GM12874 (cell line): Measurements from ENCODE around the gene MRPL40.

Experiments
- CTCF ChIP-seq: IDR thresholded peaks from 2 replicates; pipeline ENCODE4 v1.5.1; 2011; ENCODE audit warnings: low read depth, mild to moderate bottlenecking, control low read depth, low read length, moderate library complexity; ENCODE audit not compliant: insufficient read depth

Gene MRPL40

DNA sequence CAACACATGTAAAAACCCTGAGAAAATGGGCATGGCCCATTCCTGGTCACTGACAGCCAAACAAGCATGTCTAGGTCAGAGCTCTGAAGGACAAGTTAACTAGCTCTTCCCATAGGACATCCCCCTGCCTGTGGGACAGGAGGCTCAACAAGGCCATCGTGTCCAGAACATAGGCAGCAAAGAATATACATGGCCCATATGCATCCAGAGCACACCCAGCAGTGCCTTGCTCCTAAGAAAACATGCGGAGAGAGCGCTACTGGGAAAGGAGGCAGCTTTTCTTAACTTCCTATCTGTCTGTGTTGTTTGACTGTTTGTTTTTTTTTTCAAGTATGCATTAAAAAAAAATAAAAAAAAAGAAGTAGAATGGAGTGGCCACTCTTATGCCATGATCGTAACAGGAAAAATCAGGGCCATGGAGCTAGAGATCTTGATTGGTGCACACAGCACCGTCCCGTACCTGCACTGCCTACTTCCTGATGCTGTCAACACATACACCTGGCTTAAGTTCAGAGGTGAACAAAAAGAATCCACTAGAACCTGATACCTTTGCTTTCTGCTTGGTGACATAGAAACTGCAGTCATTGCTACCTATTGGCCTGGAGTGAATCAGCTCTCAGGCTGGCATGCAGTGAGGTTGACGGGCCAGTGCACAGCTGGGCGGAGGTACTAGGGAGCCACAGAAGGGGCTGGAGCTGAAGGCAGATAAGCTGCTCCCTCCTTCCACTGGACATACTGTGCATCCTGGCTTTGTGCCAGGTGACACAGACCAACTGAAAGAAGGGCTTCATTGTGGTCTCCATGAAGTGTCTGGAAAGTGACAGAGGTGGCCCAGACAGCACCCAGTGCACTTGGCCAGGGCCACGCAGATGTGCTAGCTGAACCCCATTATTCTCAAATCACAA lies 34.8 kb downstream of the MRPL40 start:
- no peak for TF ChIP-seq CTCF

DNA sequence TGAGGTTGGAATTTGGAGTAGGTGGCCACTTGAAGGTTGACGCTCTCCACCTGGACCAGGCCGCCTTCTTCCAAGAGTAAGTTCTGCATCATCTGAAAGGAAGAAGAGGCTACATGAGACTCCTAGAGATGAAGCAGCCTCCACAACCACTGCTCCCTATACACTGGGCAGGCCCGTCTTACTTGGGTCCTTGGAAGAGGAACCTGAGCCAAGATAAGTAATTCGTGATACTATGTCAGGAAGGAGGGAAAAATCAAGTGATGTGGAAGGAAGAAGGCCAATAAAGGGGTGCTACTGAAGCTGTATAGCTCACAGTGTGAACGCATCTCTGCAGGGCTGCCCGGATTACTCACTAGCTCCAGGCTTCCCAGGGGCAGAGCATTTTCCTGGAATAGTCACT lies 35.6 kb downstream of the MRPL40 start:
- no peak for TF ChIP-seq CTCF

DNA sequence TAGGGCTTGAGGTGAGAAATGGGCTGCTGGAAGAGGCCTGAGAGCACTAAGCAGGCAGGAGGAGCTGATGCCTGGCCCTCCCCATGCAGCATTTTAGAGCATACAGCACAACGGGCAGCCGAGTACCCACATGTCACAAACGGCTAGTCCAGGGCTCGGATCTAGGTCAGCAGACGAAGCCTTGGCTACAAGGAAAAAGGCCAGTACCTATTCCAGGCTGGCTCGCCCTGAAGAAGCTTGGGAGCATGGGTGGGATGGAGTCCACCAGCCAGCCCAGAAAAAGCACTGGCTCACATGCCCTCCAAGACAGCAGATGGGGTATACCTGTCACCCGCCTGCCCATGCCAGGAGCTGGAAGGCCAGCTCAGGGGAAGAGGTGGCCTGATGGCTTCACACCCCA lies 37.1 kb downstream of the MRPL40 start:
- TF ChIP-seq CTCF: no peak

GRCh38 chr22:19470010-19470409 lies 37.7 kb downstream of the MRPL40 start:
- no peak for TF ChIP-seq CTCF

DNA sequence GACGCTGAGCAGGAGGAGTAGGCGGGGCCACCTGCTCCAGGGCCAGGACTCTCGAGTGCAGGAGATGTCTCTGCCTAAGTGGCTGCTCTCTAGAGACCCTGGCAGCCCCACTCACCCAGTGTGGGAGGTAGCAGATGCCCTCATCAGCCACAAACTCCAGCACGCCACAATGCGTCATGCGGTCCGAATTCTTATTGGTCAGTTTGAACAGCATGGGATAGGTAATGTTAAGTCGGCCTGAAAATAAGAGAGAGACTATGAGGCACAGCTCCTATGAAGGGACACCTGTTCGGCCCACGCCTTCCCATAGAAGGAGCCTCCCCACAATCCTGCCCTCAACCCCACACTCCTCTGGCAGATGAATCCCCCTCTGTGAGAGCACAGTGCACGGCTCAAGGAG lies 39.2 kb downstream of the MRPL40 start:
- TF ChIP-seq CTCF: no peak

DNA sequence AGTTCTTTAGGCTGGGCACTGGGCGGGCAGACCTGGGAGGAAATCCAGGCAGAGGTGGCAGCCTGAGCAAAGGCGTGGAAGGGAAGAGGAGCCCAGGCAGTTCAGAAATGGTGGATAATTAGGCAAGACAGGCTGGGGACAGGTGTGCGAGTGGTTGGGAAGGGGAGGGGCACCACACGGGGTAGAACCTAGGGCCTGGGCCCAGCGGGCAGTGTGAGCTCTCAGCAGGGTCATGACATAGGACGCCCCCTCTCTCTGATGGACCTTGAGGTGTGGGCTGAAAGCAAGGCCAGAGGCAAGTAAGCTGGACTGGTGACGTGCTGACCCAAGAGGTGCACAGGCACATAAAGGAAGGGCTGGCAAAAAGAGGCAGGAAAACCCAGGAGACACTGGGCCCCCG lies 39.9 kb downstream of the MRPL40 start:
- no peak for TF ChIP-seq CTCF

DNA sequence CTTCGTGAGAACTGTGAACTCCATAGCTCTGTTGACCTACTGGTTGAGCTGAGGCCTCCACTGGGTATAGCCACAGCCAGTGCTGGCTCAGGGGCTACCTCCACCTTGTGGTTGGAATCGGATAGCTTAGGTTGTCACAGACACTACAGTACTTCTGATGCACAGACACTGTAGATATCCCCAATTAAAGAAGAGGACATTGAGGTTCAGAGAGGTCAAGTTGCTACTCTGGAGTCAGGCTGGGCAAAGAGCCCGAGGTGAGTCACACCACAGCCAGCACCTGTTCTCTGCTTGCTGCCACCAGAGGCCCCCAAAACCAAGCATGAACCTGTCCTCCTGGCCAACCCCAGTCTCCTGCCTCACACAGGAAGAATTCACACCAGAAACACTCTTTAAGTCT lies 41.2 kb downstream of the MRPL40 start:
- TF ChIP-seq CTCF: no peak
